Measurements from ENCODE around the gene ABCB8.

The ABCB8 gene

DNA sequence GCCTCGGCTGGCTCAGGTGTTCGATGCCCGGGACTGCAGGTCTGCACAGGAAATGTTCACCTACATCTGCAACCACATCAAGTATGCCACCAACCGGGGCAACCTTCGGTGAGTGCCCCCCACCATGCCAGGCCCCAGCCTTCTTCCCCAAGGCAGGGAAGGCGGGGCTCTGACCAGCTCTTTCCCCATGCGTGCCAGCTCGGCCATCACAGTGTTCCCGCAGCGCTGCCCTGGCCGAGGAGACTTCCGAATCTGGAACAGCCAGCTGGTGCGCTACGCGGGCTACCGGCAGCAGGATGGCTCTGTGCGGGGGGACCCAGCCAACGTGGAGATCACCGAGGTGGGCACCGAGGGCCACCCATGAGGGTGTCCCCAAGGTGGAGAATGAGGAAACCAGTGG lies 29.9 kb upstream of the ABCB8 start:
- no peak overlapping the region for H3K4me3 ChIP-seq (ENCODE audit: low read length)
- no peak overlapping the region for H3K27ac ChIP-seq (ENCODE audit: low read length)
- DNase-seq (ENCODE audit: low read depth, low spot score) = no peak
- H3K9me3 ChIP-seq (ENCODE audit: control insufficient read depth, insufficient read depth, low read length) = no peaks in the 10 kb centered on the region
- H3K4me1 ChIP-seq (ENCODE audit: control insufficient read depth, insufficient read depth, low read length) = peaks cover 9% of the 10 kb centered on the region
- H3K27me3 ChIP-seq (ENCODE audit: control insufficient read depth, insufficient read depth, low read length) = no peaks in the 10 kb centered on the region
- no peaks in the 10 kb centered on the region for H3K36me3 ChIP-seq (ENCODE audit: control insufficient read depth, insufficient read depth, low read length)
- no CpG with 5 or more reads among the region's 20 CpGs for WGBS (ENCODE audit: insufficient coverage, insufficient read length)

- Histone ChIP-seq H3K9me3 (ENCODE audit: control insufficient read depth, insufficient read depth, low read length) (no peaks in the 10 kb centered on the region), H3K27me3 (ENCODE audit: control insufficient read depth, insufficient read depth, low read length) (no peaks in the 10 kb centered on the region), H3K36me3 (ENCODE audit: control insufficient read depth, insufficient read depth, low read length) (no peaks in the 10 kb centered on the region), H3K4me1 (ENCODE audit: control insufficient read depth, insufficient read depth, low read length) (peaks cover 7% of the 10 kb centered on the region), H3K27ac (ENCODE audit: low read length) (no peak overlapping the region), H3K4me3 (ENCODE audit: low read length) (no peak overlapping the region)
- no peak for DNase-seq (ENCODE audit: low read depth, low spot score)
- WGBS (ENCODE audit: insufficient coverage, insufficient read length) = no CpG with 5 or more reads among the region's 12 CpGs
Observed at GRCh38 chr7:150999001-150999400, 29.2 kb upstream of the ABCB8 start.

GRCh38 chr7:150999497-151000230 lies 28.6 kb upstream of the ABCB8 start:
- no peak for DNase-seq (ENCODE audit: low read depth, low spot score)
- Histone ChIP-seq H3K9me3 (ENCODE audit: control insufficient read depth, insufficient read depth, low read length) (no peaks in the 10 kb centered on the region), H3K36me3 (ENCODE audit: control insufficient read depth, insufficient read depth, low read length) (no peaks in the 10 kb centered on the region), H3K4me3 (ENCODE audit: low read length) (no peak overlapping the region), H3K4me1 (ENCODE audit: control insufficient read depth, insufficient read depth, low read length) (peaks cover 7% of the 10 kb centered on the region), H3K27me3 (ENCODE audit: control insufficient read depth, insufficient read depth, low read length) (no peaks in the 10 kb centered on the region), H3K27ac (ENCODE audit: low read length) (no peak overlapping the region)
- 100% methylated on average over 5 of the region's 5 CpGs for WGBS (ENCODE audit: insufficient coverage, insufficient read length)

DNA sequence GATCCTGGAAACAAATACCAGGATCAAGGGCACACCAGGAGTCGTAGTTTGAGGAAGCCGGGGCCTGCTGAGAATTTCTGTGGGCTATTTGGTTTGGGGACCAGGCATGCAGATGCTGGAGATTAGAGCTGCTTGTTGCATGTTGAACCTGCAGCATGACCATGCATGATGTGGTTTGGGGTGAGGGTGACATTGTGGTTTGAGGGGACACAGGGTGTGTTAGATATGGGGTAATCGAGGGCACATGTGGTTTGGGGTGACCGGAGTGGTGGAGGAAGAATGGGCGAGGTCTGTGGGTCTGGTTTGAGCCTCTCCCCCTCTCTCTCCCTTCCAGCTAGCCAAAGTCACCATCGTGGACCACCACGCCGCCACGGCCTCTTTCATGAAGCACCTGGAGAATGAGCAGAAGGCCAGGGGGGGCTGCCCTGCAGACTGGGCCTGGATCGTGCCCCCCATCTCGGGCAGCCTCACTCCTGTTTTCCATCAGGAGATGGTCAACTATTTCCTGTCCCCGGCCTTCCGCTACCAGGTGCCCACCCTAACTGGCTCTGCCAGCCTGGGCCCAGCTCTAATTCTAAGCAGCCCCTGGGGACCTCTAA lies 27.3 kb upstream of the ABCB8 start:
- Histone ChIP-seq H3K36me3 (ENCODE audit: control insufficient read depth, insufficient read depth, low read length) (no peaks in the 10 kb centered on the region), H3K4me1 (ENCODE audit: control insufficient read depth, insufficient read depth, low read length) (peaks cover 4% of the 10 kb centered on the region), H3K27ac (ENCODE audit: low read length) (no peak overlapping the region), H3K9me3 (ENCODE audit: control insufficient read depth, insufficient read depth, low read length) (no peaks in the 10 kb centered on the region), H3K27me3 (ENCODE audit: control insufficient read depth, insufficient read depth, low read length) (no peaks in the 10 kb centered on the region), H3K4me3 (ENCODE audit: low read length) (no peak overlapping the region)
- WGBS (ENCODE audit: insufficient coverage, insufficient read length) = no CpG with 5 or more reads among the region's 13 CpGs
- no peak for DNase-seq (ENCODE audit: low read depth, low spot score)

DNA sequence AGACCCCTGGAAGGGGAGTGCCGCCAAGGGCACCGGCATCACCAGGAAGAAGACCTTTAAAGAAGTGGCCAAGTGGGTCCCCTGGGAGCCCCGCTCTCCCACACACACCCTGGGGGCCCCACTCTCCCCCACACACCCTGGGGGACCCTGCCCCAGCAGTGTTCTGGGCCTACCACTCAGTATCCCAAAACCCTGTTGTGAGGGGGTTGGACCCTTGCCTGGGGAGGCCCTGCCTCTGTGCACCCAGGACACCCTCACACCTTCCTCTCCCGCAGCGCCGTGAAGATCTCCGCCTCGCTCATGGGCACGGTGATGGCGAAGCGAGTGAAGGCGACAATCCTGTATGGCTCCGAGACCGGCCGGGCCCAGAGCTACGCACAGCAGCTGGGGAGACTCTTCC lies 26.7 kb upstream of the ABCB8 start:
- H3K36me3 ChIP-seq (ENCODE audit: control insufficient read depth, insufficient read depth, low read length) = no peaks in the 10 kb centered on the region
- peaks cover 3% of the 10 kb centered on the region for H3K4me1 ChIP-seq (ENCODE audit: control insufficient read depth, insufficient read depth, low read length)
- DNase-seq (ENCODE audit: low read depth, low spot score) = no peak
- WGBS (ENCODE audit: insufficient coverage, insufficient read length) = no CpG with 5 or more reads among the region's 16 CpGs
- no peaks in the 10 kb centered on the region for H3K9me3 ChIP-seq (ENCODE audit: control insufficient read depth, insufficient read depth, low read length)
- no peak overlapping the region for H3K27ac ChIP-seq (ENCODE audit: low read length)
- no peaks in the 10 kb centered on the region for H3K27me3 ChIP-seq (ENCODE audit: control insufficient read depth, insufficient read depth, low read length)
- no peak overlapping the region for H3K4me3 ChIP-seq (ENCODE audit: low read length)

GRCh38 chr7:151003572-151003971 lies 24.7 kb upstream of the ABCB8 start:
- H3K4me1 ChIP-seq (ENCODE audit: control insufficient read depth, insufficient read depth, low read length) = 0 out of 2 replicates have a peak, but pooled peaks cover 1% of the 10 kb centered on the region
- H3K4me3 ChIP-seq (ENCODE audit: low read length) = no peak overlapping the region
- H3K27me3 ChIP-seq (ENCODE audit: control insufficient read depth, insufficient read depth, low read length) = no peaks in the 10 kb centered on the region
- no peaks in the 10 kb centered on the region for H3K36me3 ChIP-seq (ENCODE audit: control insufficient read depth, insufficient read depth, low read length)
- WGBS (ENCODE audit: insufficient coverage, insufficient read length) = no CpG with 5 or more reads among the region's 12 CpGs
- H3K27ac ChIP-seq (ENCODE audit: low read length) = no peak overlapping the region
- no peak for DNase-seq (ENCODE audit: low read depth, low spot score)
- no peaks in the 10 kb centered on the region for H3K9me3 ChIP-seq (ENCODE audit: control insufficient read depth, insufficient read depth, low read length)

GRCh38 chr7:151005566-151005965 lies 22.7 kb upstream of the ABCB8 start:
- H3K27me3 ChIP-seq (ENCODE audit: control insufficient read depth, insufficient read depth, low read length) = no peaks in the 10 kb centered on the region
- H3K4me3 ChIP-seq (ENCODE audit: low read length) = no peak overlapping the region
- H3K9me3 ChIP-seq (ENCODE audit: control insufficient read depth, insufficient read depth, low read length) = no peaks in the 10 kb centered on the region
- peaks cover 12% of the 10 kb centered on the region for H3K4me1 ChIP-seq (ENCODE audit: control insufficient read depth, insufficient read depth, low read length)
- DNase-seq (ENCODE audit: low read depth, low spot score) = no peak
- WGBS (ENCODE audit: insufficient coverage, insufficient read length) = no CpG with 5 or more reads among the region's 9 CpGs
- H3K27ac ChIP-seq (ENCODE audit: low read length) = no peak overlapping the region
- H3K36me3 ChIP-seq (ENCODE audit: control insufficient read depth, insufficient read depth, low read length) = no peaks in the 10 kb centered on the region

DNA sequence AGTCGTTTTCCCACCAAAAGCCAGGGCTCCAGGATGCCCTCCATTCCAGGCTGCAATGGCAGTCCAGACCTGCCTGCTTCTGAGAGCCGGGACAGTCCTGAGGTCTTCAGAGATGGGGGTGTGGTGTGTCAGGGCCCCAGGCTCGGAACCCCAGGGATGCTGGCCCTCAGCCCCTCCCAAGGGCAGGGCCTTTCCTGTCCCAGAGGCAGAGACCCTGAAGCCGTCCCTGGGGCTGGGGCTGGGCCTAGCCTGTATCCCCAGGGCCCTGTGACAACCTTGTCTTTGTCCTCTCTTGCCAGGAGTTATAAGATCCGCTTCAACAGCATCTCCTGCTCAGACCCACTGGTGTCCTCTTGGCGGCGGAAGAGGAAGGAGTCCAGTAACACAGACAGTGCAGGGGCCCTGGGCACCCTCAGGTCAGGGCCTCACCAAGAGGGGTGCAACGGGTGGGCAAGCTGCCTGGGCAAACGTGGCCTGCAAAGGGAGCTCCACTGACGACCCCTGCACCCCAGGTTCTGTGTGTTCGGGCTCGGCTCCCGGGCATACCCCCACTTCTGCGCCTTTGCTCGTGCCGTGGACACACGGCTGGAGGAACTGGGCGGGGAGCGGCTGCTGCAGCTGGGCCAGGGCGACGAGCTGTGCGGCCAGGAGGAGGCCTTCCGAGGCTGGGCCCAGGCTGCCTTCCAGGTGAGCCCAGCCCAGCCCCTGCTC lies 21.5 kb upstream of the ABCB8 start:
- Histone ChIP-seq H3K27ac (ENCODE audit: low read length) (no peak overlapping the region), H3K9me3 (ENCODE audit: control insufficient read depth, insufficient read depth, low read length) (no peaks in the 10 kb centered on the region), H3K27me3 (ENCODE audit: control insufficient read depth, insufficient read depth, low read length) (no peaks in the 10 kb centered on the region), H3K4me3 (ENCODE audit: low read length) (no peak overlapping the region), H3K36me3 (ENCODE audit: control insufficient read depth, insufficient read depth, low read length) (no peaks in the 10 kb centered on the region), H3K4me1 (ENCODE audit: control insufficient read depth, insufficient read depth, low read length) (peaks cover 13% of the 10 kb centered on the region)
- WGBS (ENCODE audit: insufficient coverage, insufficient read length) = no CpG with 5 or more reads among the region's 23 CpGs
- no peak for DNase-seq (ENCODE audit: low read depth, low spot score)

DNA sequence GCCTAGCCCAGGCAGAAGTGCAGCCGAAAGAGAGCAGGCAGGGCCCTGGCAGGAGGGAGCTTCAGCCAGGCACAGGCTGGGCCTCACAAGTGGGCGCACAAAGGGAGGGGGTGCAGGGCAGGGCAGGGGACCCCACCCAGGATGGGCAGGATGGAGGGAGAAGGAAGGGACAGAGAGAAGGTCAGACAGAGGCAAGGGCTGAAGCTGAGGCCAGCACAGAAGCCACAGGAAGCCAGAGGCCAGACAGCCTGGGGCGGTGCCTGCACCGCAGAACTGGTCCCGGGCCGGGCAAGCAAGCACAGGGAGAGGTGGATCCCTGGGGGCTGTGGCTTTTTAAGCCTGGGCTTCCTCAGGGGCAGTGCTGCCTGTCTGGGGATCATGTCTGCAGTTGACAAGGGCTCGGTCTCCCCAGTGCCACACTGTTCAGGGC lies 20.8 kb upstream of the ABCB8 start:
- H3K36me3 ChIP-seq (ENCODE audit: control insufficient read depth, insufficient read depth, low read length) = no peaks in the 10 kb centered on the region
- no peaks in the 10 kb centered on the region for H3K9me3 ChIP-seq (ENCODE audit: control insufficient read depth, insufficient read depth, low read length)
- H3K27me3 ChIP-seq (ENCODE audit: control insufficient read depth, insufficient read depth, low read length) = no peaks in the 10 kb centered on the region
- no peak overlapping the region for H3K4me3 ChIP-seq (ENCODE audit: low read length)
- peaks cover 14% of the 10 kb centered on the region for H3K4me1 ChIP-seq (ENCODE audit: control insufficient read depth, insufficient read depth, low read length)
- no peak for DNase-seq (ENCODE audit: low read depth, low spot score)
- no CpG with 5 or more reads among the region's 7 CpGs for WGBS (ENCODE audit: insufficient coverage, insufficient read length)
- H3K27ac ChIP-seq (ENCODE audit: low read length) = no peak overlapping the region

GRCh38 chr7:151008143-151008510 lies 20.1 kb upstream of the ABCB8 start:
- no peak overlapping the region for H3K27ac ChIP-seq (ENCODE audit: low read length)
- no peak for DNase-seq (ENCODE audit: low read depth, low spot score)
- WGBS (ENCODE audit: insufficient coverage, insufficient read length) = no CpG with 5 or more reads among the region's 11 CpGs
- H3K27me3 ChIP-seq (ENCODE audit: control insufficient read depth, insufficient read depth, low read length) = no peaks in the 10 kb centered on the region
- H3K9me3 ChIP-seq (ENCODE audit: control insufficient read depth, insufficient read depth, low read length) = no peaks in the 10 kb centered on the region
- H3K4me1 ChIP-seq (ENCODE audit: control insufficient read depth, insufficient read depth, low read length) = peaks cover 17% of the 10 kb centered on the region
- H3K36me3 ChIP-seq (ENCODE audit: control insufficient read depth, insufficient read depth, low read length) = no peaks in the 10 kb centered on the region
- no peak overlapping the region for H3K4me3 ChIP-seq (ENCODE audit: low read length)
